Measurements from ENCODE around the gene ADAMTSL2.

The ADAMTSL2 gene

GRCh38 chr9:133505901-133506652 lies 28.4 kb upstream of the ADAMTSL2 start:
- TF ChIP-seq, protein P1, sequence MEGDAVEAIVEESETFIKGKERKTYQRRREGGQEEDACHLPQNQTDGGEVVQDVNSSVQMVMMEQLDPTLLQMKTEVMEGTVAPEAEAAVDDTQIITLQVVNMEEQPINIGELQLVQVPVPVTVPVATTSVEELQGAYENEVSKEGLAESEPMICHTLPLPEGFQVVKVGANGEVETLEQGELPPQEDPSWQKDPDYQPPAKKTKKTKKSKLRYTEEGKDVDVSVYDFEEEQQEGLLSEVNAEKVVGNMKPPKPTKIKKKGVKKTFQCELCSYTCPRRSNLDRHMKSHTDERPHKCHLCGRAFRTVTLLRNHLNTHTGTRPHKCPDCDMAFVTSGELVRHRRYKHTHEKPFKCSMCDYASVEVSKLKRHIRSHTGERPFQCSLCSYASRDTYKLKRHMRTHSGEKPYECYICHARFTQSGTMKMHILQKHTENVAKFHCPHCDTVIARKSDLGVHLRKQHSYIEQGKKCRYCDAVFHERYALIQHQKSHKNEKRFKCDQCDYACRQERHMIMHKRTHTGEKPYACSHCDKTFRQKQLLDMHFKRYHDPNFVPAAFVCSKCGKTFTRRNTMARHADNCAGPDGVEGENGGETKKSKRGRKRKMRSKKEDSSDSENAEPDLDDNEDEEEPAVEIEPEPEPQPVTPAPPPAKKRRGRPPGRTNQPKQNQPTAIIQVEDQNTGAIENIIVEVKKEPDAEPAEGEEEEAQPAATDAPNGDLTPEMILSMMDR (IDR thresholded peaks at IDR 0.05; ENCODE audit: low read depth, low read length): no peak
- H3K4me3 ChIP-seq (ENCODE audit: low read depth, low read length): no peak overlapping the region

- H3K4me3 ChIP-seq (ENCODE audit: low read depth, low read length): no peak overlapping the region
- TF ChIP-seq, protein P1 (IDR thresholded peaks at IDR 0.05; ENCODE audit: low read depth, low read length): no peak
Observed at GRCh38 chr9:133506653-133507038, 27.9 kb upstream of the ADAMTSL2 start.

GRCh38 chr9:133507246-133507965 lies 27.1 kb upstream of the ADAMTSL2 start:
- no peak overlapping the region for H3K4me3 ChIP-seq (ENCODE audit: low read depth, low read length)
- TF ChIP-seq, protein P1 (IDR thresholded peaks at IDR 0.05; ENCODE audit: low read depth, low read length): no peak

- TF ChIP-seq, protein P1 (IDR thresholded peaks at IDR 0.05; ENCODE audit: low read depth, low read length): no peak
- no peak overlapping the region for H3K4me3 ChIP-seq (ENCODE audit: low read depth, low read length)
Observed at GRCh38 chr9:133508046-133508445, 26.5 kb upstream of the ADAMTSL2 start.

- no peak overlapping the region for H3K4me3 ChIP-seq (ENCODE audit: low read depth, low read length)
- TF ChIP-seq, protein P1 (IDR thresholded peaks at IDR 0.05; ENCODE audit: low read depth, low read length): no peak
Observed at GRCh38 chr9:133509179-133510083, 25.1 kb upstream of the ADAMTSL2 start.

DNA sequence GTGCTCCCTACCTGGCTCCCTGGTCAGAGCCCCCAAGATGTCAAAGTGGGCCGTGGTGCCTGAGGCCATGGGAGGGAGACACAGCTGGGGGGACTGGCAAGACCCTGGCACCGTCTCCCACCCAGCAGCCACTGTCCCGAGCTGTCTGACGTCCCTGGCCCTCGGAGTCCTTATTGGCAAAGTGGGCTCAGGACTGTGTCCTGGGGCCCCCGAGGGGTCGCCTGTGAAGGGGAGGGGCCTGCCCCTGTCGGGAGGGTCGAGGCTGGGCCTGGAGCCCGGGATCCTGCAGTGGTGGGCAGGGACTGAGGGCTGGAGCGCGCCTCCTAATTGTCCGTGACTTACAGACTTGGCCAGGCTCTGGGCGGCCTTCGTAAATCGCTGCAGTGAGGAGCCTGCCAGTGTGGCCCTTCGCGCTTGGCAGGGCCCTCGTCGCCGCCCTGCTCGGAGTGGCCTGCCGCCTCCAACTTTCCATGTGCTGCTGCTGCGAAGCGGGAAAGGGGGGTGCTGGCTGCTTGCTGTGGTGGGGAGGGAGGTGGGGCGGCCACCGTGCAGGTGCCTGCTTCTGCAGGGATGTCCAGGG lies 23.5 kb upstream of the ADAMTSL2 start:
- TF ChIP-seq, protein P1 (IDR thresholded peaks at IDR 0.05; ENCODE audit: low read depth, low read length): no peak

More for the DNA sequence above, 23.5 kb upstream of the ADAMTSL2 start:
- H3K4me3 ChIP-seq (ENCODE audit: low read depth, low read length): no peak overlapping the region

Measured in WI38 (cell line).